ENCODE data around the gene LRRC57. TPM values are rescaled to one million over a fixed set of nuclear protein-coding genes. Genes with fewer than 3 reads are reported as not detected.
A peak's percentile ranks its signal among the peaks of the same experiment; 100 is the strongest.

LRRC57 gene
- total RNA-seq, 1 experiment from 2014 or later: 18.7 TPM

DNA sequence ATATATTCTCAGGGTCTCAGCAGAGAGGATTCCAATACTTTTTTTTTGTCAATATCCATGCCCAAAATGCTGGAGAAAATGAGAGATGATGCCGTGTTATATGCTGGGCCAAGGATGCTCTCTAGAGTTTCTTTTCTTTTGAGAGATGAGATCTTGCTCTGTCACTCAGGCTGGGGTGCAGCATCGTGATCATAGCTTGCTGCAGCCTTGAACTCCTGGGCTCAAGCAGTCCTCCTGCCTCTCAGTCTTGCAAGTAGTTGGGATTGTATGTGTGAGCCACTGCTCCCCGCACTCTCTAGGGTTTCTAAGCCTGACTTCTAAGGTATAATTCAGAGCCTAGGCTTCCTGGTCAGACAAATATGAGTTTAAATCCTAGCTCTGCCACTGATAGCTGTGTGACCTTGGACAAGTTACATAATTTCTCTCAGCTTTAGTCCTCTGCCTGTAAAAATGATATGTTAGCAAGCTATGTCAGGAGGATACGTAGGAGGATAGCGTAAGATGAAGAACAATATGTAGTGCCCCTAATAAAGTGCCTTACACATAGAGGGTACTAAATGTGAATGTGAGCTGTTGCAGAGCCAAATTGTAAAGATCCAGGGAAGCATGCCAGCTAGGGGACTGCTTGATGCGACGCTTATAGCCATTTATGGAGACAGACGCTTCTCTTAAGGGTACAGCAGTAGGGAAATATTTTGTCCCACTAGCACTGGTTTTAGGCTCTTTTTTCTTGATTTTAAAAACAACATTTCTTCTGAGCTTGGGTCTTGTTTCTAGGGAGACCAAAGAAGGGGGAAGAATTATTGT lies 34.2 kb upstream of the LRRC57 start:
- H3K4me2 ChIP-seq (ENCODE audit: insufficient read depth, insufficient read length, low read length): no peak overlapping the region
- Mint-ChIP-seq H3K36me3 (ENCODE audit: insufficient read depth in 1 of 3, low read depth in 3 of 3) (peaks cover 0 to 5% (median 0%) of the 10 kb centered on the region in 3 experiments; a peak in 2 of 7 replicates), H3K4me3 (no peak overlapping the region), H3K27me3 (ENCODE audit: low read depth) (peaks cover 51% of the 10 kb centered on the region), H3K9me3 (no peaks in the 10 kb centered on the region), H3K4me1 (peaks cover 37 to 39% of the 10 kb centered on the region in 2 experiments), H3K27ac (peak overlapping the region in 2 of 3 experiments; percentile 12 to 15; a peak in 2 of 7 replicates)
- no peak overlapping the region for H3K4ac ChIP-seq (ENCODE audit: low read depth, low read length)
- no peak overlapping the region for H3K14ac ChIP-seq (ENCODE audit: insufficient read depth, low read length)
- H3K9me3 ChIP-seq (ENCODE audit: control insufficient read depth, low read depth, low read length): no peaks in the 10 kb centered on the region
- H3K56ac ChIP-seq (ENCODE audit: insufficient read length, low read depth, low read length): no peak overlapping the region
- H2BK15ac ChIP-seq (ENCODE audit: low read depth, low read length): no peak overlapping the region
- TF ChIP-seq, protein P1, sequence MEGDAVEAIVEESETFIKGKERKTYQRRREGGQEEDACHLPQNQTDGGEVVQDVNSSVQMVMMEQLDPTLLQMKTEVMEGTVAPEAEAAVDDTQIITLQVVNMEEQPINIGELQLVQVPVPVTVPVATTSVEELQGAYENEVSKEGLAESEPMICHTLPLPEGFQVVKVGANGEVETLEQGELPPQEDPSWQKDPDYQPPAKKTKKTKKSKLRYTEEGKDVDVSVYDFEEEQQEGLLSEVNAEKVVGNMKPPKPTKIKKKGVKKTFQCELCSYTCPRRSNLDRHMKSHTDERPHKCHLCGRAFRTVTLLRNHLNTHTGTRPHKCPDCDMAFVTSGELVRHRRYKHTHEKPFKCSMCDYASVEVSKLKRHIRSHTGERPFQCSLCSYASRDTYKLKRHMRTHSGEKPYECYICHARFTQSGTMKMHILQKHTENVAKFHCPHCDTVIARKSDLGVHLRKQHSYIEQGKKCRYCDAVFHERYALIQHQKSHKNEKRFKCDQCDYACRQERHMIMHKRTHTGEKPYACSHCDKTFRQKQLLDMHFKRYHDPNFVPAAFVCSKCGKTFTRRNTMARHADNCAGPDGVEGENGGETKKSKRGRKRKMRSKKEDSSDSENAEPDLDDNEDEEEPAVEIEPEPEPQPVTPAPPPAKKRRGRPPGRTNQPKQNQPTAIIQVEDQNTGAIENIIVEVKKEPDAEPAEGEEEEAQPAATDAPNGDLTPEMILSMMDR (conservative IDR thresholded peaks at IDR 0.05): no peak
- H2AK5ac ChIP-seq (ENCODE audit: insufficient read length, low read length): no peak overlapping the region
- H3K79me2 ChIP-seq (ENCODE audit: insufficient read depth, low read length): no peaks in the 10 kb centered on the region
- no peak overlapping the region for H4K5ac ChIP-seq (ENCODE audit: insufficient read length, low read depth, low read length)
- no CpG with 5 or more reads among the region's 8 CpGs for WGBS (ENCODE audit: extremely low coverage, insufficient read length, low lambda C conversion rate)
- H2BK20ac ChIP-seq (ENCODE audit: low read depth, low read length, poor library complexity, severe bottlenecking): no peak overlapping the region
- no peak overlapping the region for H2BK120ac ChIP-seq (ENCODE audit: low read depth, low read length, poor library complexity, severe bottlenecking)
- no peaks in the 10 kb centered on the region for H3K27me3 ChIP-seq (ENCODE audit: insufficient read depth, low read length)
- no peak overlapping the region for H2AFZ ChIP-seq (ENCODE audit: low read length)
- no peak overlapping the region for H3K9ac ChIP-seq (ENCODE audit: extremely low read depth, insufficient read length, low read length)
- no peak for DNase-seq
- H2BK5ac ChIP-seq (ENCODE audit: insufficient read length, low read length): no peak overlapping the region
- no peaks in the 10 kb centered on the region for H4K20me1 ChIP-seq (ENCODE audit: control insufficient read depth, insufficient read depth, insufficient read length)
- no peaks in the 10 kb centered on the region for H3K79me1 ChIP-seq (ENCODE audit: insufficient read depth, low read depth, low read length, poor library complexity, severe bottlenecking)
- H3K23ac ChIP-seq (ENCODE audit: insufficient read length, low read depth, low read length): no peak overlapping the region
- H3T11ph ChIP-seq (ENCODE audit: low read length): no peak overlapping the region
- H3K27ac ChIP-seq (ENCODE audit: insufficient read length, low read depth, low read length): no peak overlapping the region
- H4K91ac ChIP-seq (ENCODE audit: insufficient read length, low read depth, low read length): no peak overlapping the region
- H4K8ac ChIP-seq (replicated peaks; ENCODE audit: insufficient read length, low read depth, low read length): no peak overlapping the region
- peaks cover 5% of the 10 kb centered on the region for H3K4me1 ChIP-seq (ENCODE audit: insufficient read depth, low read length)
- no peak overlapping the region for H3K18ac ChIP-seq (ENCODE audit: insufficient read length, low read depth, low read length)
- H3K23me2 ChIP-seq (ENCODE audit: insufficient read length, low read depth, low read length, poor library complexity, severe bottlenecking): peaks cover 4% of the 10 kb centered on the region
- H2BK12ac ChIP-seq (ENCODE audit: insufficient read length, low read depth, low read length): no peak overlapping the region

Data from H9 (cell line).